Measurements from ENCODE around the gene ATP9A.

Gene ATP9A

GRCh38 chr20:51705400-51705799 is 62.8 kb downstream of the ATP9A start:
- no peak overlapping the region for H3K4me3 ChIP-seq (replicated peaks; ENCODE audit: insufficient read depth, low read length)
- H3K27ac ChIP-seq (replicated peaks): no peak overlapping the region
- TF ChIP-seq SPI1 (IDR thresholded peaks at IDR 0.05; ENCODE audit: borderline replicate concordance, low read depth) (no peak), CTCF (IDR thresholded peaks at IDR 0.05; ENCODE audit: insufficient read depth, low read length) (no peak), POLR2AphosphoS5 (IDR thresholded peaks at IDR 0.05; ENCODE audit: low read depth) (no peak), REST (IDR thresholded peaks at IDR 0.05; ENCODE audit: insufficient replicate concordance, low read depth) (no peak), GABPA (IDR thresholded peaks at IDR 0.05; ENCODE audit: low read depth) (no peak)
- no peak for DNase-seq (ENCODE audit: low read depth in 1 of 2, low spot score in 1 of 2)
- no peaks in the 10 kb centered on the region for H3K27me3 ChIP-seq (ENCODE audit: insufficient read depth, poor library complexity, severe bottlenecking)

DNA sequence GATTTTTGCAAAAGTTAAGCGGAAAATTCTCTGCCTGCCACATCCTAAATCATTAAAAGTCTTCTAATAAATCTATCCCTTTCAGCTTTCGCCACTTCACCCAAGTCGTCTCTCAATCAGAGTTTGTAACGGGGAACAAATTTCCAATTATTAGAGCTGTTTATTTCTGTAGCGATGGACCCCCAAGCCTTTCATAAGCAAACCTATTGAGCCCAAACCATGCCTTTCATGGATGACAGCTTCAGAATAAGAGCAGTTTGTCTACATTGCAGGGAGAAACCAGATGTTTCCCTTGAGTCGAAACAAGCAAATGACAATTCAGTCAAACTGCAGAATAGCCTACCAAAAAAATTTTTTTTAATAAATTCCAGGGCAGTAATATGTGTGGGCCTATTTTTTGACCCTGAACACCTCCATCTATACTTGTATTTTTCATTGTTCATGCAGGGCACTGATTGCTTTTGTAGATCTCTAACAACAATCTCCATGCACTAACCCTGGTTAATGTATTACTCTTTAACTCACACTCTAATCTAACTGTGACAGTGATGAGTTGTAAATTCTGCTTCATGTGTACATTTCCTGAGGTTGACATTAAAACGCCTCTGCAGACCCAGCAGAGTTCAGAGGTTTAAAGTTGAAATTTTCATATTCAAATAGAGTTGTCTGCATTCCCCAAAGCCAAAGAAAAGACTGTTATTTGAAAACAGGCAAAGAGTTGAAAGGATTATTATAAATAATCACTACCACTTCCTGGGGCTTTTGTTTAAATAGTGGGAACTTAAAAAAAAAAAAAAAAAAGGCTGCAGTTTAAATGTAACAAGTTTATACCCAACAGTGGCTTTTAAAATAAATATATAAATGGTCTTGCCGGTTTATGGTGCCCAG is 64.5 kb downstream of the ATP9A start:
- no peak overlapping the region for H3K4me3 ChIP-seq (replicated peaks; ENCODE audit: insufficient read depth, low read length)
- DNase-seq (ENCODE audit: low read depth in 1 of 2, low spot score in 1 of 2): no peak
- TF ChIP-seq POLR2AphosphoS5 (IDR thresholded peaks at IDR 0.05; ENCODE audit: low read depth) (no peak), CTCF (IDR thresholded peaks at IDR 0.05; ENCODE audit: insufficient read depth, low read length) (no peak), REST (IDR thresholded peaks at IDR 0.05; ENCODE audit: insufficient replicate concordance, low read depth) (no peak), SPI1 (IDR thresholded peaks at IDR 0.05; ENCODE audit: borderline replicate concordance, low read depth) (no peak), GABPA (IDR thresholded peaks at IDR 0.05; ENCODE audit: low read depth) (no peak)
- H3K27me3 ChIP-seq (ENCODE audit: insufficient read depth, poor library complexity, severe bottlenecking): no peaks in the 10 kb centered on the region
- no peak overlapping the region for H3K27ac ChIP-seq (replicated peaks)

- no peak for DNase-seq (ENCODE audit: low read depth in 1 of 2, low spot score in 1 of 2)
- Histone ChIP-seq H3K27me3 (ENCODE audit: insufficient read depth, poor library complexity, severe bottlenecking) (no peaks in the 10 kb centered on the region), H3K27ac (replicated peaks) (no peak overlapping the region), H3K4me3 (replicated peaks; ENCODE audit: insufficient read depth, low read length) (no peak overlapping the region)
- TF ChIP-seq CTCF (IDR thresholded peaks at IDR 0.05; ENCODE audit: insufficient read depth, low read length) (no peak), GABPA (IDR thresholded peaks at IDR 0.05; ENCODE audit: low read depth) (no peak), POLR2AphosphoS5 (IDR thresholded peaks at IDR 0.05; ENCODE audit: low read depth) (no peak), SPI1 (IDR thresholded peaks at IDR 0.05; ENCODE audit: borderline replicate concordance, low read depth) (no peak), REST (IDR thresholded peaks at IDR 0.05; ENCODE audit: insufficient replicate concordance, low read depth) (no peak)
Measured at GRCh38 chr20:51702556-51702955, 65.6 kb downstream of the ATP9A start.

Measured in HL-60 (cell line).